Measurements from ENCODE around the gene TEF. TPM values are rescaled to one million over a fixed set of nuclear protein-coding genes. Genes with fewer than 3 reads are reported as not detected.

The TEF gene
- total RNA-seq, 2 experiments from 2014 or later, result 6.8 to 7.0 TPM

DNA sequence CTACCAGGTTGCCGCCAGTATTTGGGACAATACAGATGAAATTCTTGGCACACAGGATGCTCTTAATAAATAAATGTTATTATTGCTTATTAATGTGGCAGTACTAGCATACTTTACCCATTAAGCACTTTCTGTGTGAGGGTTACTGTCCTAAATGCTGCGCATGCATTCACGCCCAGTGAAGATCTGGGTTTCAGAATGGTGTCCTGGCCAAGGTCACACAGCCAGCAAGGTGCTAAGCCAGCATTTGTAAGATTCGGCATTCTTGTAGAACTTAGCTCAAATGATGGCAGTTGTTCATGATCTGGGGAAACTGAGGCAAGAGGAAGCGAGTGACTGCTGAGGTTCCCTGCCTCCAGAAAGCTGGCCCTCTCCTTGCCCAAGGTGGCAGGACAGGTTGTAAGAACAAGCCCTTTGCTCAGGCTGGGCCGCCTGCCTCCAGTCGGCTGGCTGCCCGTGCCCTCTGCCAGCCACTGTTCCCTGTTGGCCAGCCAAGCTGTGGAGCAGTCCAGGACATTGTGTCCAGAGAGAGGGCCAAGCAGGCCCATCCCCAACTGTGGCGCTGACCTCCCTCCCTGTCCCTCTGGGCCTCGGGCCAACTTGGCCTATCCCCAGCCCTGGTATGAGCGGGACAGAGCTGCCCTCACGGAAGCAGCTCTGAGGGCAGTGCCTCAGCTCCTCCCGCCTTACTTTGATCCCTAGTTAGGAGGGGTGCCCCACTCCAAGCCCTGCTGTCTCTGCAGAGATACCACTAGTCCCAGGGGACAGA lies 36.1 kb downstream of the TEF start:
- Histone ChIP-seq H3K4me1 (ENCODE audit: insufficient read depth, low read length, poor library complexity, severe bottlenecking) (peaks cover 35% of the 10 kb centered on the region), H3K9me2 (ENCODE audit: insufficient read depth, low read length) (no peaks in the 10 kb centered on the region), H3K36me3 (ENCODE audit: insufficient read depth, low read length) (peaks cover 9% of the 10 kb centered on the region), H4K20me1 (ENCODE audit: insufficient read depth, low read length) (no peaks in the 10 kb centered on the region), H3K4me3 (ENCODE audit: low read depth, low read length, poor library complexity, severe bottlenecking) (no peak overlapping the region), H2AFZ (ENCODE audit: low read length) (no peak overlapping the region), H3K79me2 (ENCODE audit: insufficient read depth, low read depth, low read length) (peaks cover 18% of the 10 kb centered on the region), H3K27ac (ENCODE audit: low read depth, low read length, poor library complexity, severe bottlenecking) (no peak overlapping the region), H3K9me3 (ENCODE audit: low read length) (no peaks in the 10 kb centered on the region), H3K4me2 (ENCODE audit: low read length) (no peak overlapping the region)
- intact Hi-C loops (cut with micrococcal nuclease; ENCODE audit: unreplicated experiment), result no loop called here
- ChIA-PET CTCF (ENCODE audit: unreplicated experiment) (interaction anchor here (0.7 kb wide), 1 partner anchor 25 kb away, joined by 3 read pairs; no protein-coding TSS in a partner anchor), POLR2A (interaction anchor here (0.6 to 1.0 kb wide), 2 partner anchors 9 to 36 kb away, joined by 3 read pairs; partner anchors contain the start of gene TEF)
- TF ChIP-seq EZH2phosphoT487 (IDR thresholded peaks at IDR 0.05; ENCODE audit: borderline replicate concordance, low read depth, low read length), result no peak
- TF ChIP-seq, protein P1, sequence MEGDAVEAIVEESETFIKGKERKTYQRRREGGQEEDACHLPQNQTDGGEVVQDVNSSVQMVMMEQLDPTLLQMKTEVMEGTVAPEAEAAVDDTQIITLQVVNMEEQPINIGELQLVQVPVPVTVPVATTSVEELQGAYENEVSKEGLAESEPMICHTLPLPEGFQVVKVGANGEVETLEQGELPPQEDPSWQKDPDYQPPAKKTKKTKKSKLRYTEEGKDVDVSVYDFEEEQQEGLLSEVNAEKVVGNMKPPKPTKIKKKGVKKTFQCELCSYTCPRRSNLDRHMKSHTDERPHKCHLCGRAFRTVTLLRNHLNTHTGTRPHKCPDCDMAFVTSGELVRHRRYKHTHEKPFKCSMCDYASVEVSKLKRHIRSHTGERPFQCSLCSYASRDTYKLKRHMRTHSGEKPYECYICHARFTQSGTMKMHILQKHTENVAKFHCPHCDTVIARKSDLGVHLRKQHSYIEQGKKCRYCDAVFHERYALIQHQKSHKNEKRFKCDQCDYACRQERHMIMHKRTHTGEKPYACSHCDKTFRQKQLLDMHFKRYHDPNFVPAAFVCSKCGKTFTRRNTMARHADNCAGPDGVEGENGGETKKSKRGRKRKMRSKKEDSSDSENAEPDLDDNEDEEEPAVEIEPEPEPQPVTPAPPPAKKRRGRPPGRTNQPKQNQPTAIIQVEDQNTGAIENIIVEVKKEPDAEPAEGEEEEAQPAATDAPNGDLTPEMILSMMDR (conservative IDR thresholded peaks at IDR 0.05; ENCODE audit: low read length), result no peak
- DNase-seq (ENCODE audit: low spot score), result no peak
- BruUV-seq (replicated peaks), result no TSS peak

DNA sequence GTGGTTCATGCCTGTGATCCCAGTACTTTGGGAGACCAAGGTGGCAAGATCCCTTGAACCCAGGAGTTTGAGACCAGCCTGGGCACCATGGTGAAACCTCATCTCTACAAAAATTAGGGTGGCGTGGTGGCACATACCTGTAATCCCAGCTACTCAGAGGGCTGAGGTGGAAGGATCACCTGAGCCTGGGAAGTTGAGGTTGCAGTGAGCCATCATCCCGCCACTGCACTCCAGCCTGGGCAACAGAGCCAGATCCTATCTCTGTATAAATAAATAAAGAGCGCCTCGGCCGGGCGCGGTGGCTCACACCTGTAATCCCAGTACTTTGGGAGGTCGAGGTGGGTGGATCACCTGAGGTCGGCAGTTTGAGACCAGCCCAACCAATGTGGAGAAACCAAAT lies 37.0 kb downstream of the TEF start:
- peaks cover 16% of the 10 kb centered on the region for H3K36me3 ChIP-seq (ENCODE audit: insufficient read depth, low read length)
- H3K79me2 ChIP-seq (ENCODE audit: insufficient read depth, low read depth, low read length), result peaks cover 18% of the 10 kb centered on the region
- TF ChIP-seq, protein P1 (conservative IDR thresholded peaks at IDR 0.05; ENCODE audit: low read length), result no peak
- TF ChIP-seq EZH2phosphoT487 (IDR thresholded peaks at IDR 0.05; ENCODE audit: borderline replicate concordance, low read depth, low read length), result no peak
- no peak overlapping the region for H3K27ac ChIP-seq (ENCODE audit: low read depth, low read length, poor library complexity, severe bottlenecking)
- no peaks in the 10 kb centered on the region for H3K9me2 ChIP-seq (ENCODE audit: insufficient read depth, low read length)
- no peak overlapping the region for H3K4me2 ChIP-seq (ENCODE audit: low read length)
- ChIA-PET POLR2A (no interaction called here), CTCF (ENCODE audit: unreplicated experiment) (interaction anchor here (0.7 to 0.8 kb wide), 2 partner anchors 24 to 99 kb away, joined by 3 read pairs; no protein-coding TSS in a partner anchor)
- H3K4me3 ChIP-seq (ENCODE audit: low read depth, low read length, poor library complexity, severe bottlenecking), result no peak overlapping the region
- intact Hi-C loops (cut with micrococcal nuclease; ENCODE audit: unreplicated experiment), result no loop called here
- BruUV-seq (replicated peaks), result no TSS peak
- H4K20me1 ChIP-seq (ENCODE audit: insufficient read depth, low read length), result no peaks in the 10 kb centered on the region
- no peak overlapping the region for H2AFZ ChIP-seq (ENCODE audit: low read length)
- no peak for DNase-seq (ENCODE audit: low spot score)
- H3K9me3 ChIP-seq (ENCODE audit: low read length), result no peaks in the 10 kb centered on the region
- peaks cover 37% of the 10 kb centered on the region for H3K4me1 ChIP-seq (ENCODE audit: insufficient read depth, low read length, poor library complexity, severe bottlenecking)
